HG03103 (cell line): ENCODE results near the gene CNOT1.
"Not testable (repeated sequence)": the region's sequence is repeated elsewhere in the genome, so short reads cannot be mapped to it uniquely, and the experiment has no call there.

ENCODE experiments used
- ATAC-seq: cut with Tn5 transposase; IDR thresholded peaks from one replicate; pipeline ENCODE4 v1.9.1; 2021; ENCODE audit warnings: low read depth; ENCODE audit not compliant: unreplicated experiment

Gene CNOT1

GRCh38 chr16:58639230-58639629 is 9.6 kb upstream of the CNOT1 start:
- no peak for ATAC-seq

- no peak for ATAC-seq
These were observed 8.8 kb upstream of the CNOT1 start for GRCh38 chr16:58638148-58639036.

- not testable (repeated sequence) for ATAC-seq
These were observed 7.4 kb upstream of the CNOT1 start for GRCh38 chr16:58637021-58637420.

GRCh38 chr16:58636466-58636865 is 6.8 kb upstream of the CNOT1 start:
- ATAC-seq = no peak

- ATAC-seq = no peak
These were observed 5.9 kb upstream of the CNOT1 start for GRCh38 chr16:58635502-58635901.

- ATAC-seq = no peak
These were observed 4.7 kb upstream of the CNOT1 start for GRCh38 chr16:58634265-58634802.

- ATAC-seq = no peak
These were observed 537 bp downstream of the CNOT1 start for GRCh38 chr16:58628845-58629732.

GRCh38 chr16:58624209-58624608 is 5.4 kb downstream of the CNOT1 start:
- no peak for ATAC-seq

- ATAC-seq = no peak
These were observed 9.2 kb downstream of the CNOT1 start for GRCh38 chr16:58620396-58620795.

GRCh38 chr16:58615280-58615679 is 14.3 kb downstream of the CNOT1 start:
- no peak for ATAC-seq

- ATAC-seq = no peak
These were observed 14.8 kb downstream of the CNOT1 start for GRCh38 chr16:58614860-58615259.

- ATAC-seq = no peak
These were observed 15.4 kb downstream of the CNOT1 start for GRCh38 chr16:58614212-58614611.

GRCh38 chr16:58612965-58613364 is 16.7 kb downstream of the CNOT1 start:
- ATAC-seq = not testable (repeated sequence)

GRCh38 chr16:58608601-58609136 is 21.0 kb downstream of the CNOT1 start:
- ATAC-seq = no peak

GRCh38 chr16:58605562-58605961 is 24.1 kb downstream of the CNOT1 start:
- no peak for ATAC-seq

GRCh38 chr16:58591083-58591482 is 38.5 kb downstream of the CNOT1 start:
- no peak for ATAC-seq

GRCh38 chr16:58589326-58589905 is 40.2 kb downstream of the CNOT1 start:
- ATAC-seq = no peak

- ATAC-seq = no peak
These were observed 41.2 kb downstream of the CNOT1 start for GRCh38 chr16:58588406-58588805.

GRCh38 chr16:58586340-58587030 is 43.1 kb downstream of the CNOT1 start:
- no peak for ATAC-seq
